Vagina (tissue), 2 donors: ENCODE measurements around the gene ASB3.

Experiments
- CTCF ChIP-seq, 3 experiments: fragments of 450-650 bp in 2 of 3; fragments of 200-600 bp in 1 of 3; sonication (generic) in 1 of 3; IDR thresholded peaks; one replicate each; pipeline ENCODE4 v1.5.1; 2017 to 2019; ENCODE audit warnings: antibody characterized with exemption in 3 of 3, mild to moderate bottlenecking in 2 of 3, moderate library complexity in 2 of 3
- POLR2A ChIP-seq, 2 donors: fragments of 450-650 bp; IDR thresholded peaks; one replicate each; pipeline ENCODE4 v1.6.1; 2017; ENCODE audit warnings: antibody characterized with exemption in 2 of 2, mild to moderate bottlenecking in 2 of 2, moderate library complexity in 2 of 2

DNA sequence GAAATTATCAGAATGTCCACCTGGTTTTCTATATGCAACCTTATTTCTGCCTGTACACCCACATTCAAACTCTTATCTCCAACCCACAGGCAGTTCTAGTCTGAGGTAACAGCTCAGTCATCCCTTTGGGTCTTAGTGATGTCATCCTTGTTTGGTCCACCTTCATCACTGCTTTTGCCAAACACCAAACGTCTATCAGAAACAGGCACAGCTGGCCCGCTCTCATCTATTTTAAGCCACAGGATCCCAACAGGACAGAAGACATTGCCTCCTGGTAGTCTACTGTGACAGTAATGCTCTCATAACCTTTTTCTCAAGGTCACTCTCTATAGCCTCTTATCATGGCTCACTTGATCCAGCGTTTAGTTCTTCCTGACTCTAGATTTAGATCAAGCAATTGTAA lies 118.1 kb downstream of the ASB3 start:
- TF ChIP-seq CTCF (IDR thresholded peaks at IDR 0.05) (no peak), POLR2A (IDR thresholded peaks at IDR 0.05) (no peak)
